Activated naive CD8-positive, alpha-beta T cell treated with anti-CD3 and anti-CD28 coated beads, Interleukin-2, amount 10 ng/mL, durations not matched to agents 7 days and 5 days (primary cell): ENCODE data around the gene CROCC. TPM values are rescaled to one million over a fixed set of nuclear protein-coding genes. Genes with fewer than 3 reads are reported as not detected.
"Not testable (repeated sequence)": the region's sequence is repeated elsewhere in the genome, so short reads cannot be mapped to it uniquely, and the experiment has no call there.

Experiments
- ATAC-seq: fragments of 150-1000 bp; cut with Tn5 transposase; one replicate; pipeline ENCODE4 v1.10.0; 2021; ENCODE audit warnings: low read depth, moderate library complexity
- POLR2A ChIA-PET: fragments of 350-600 bp; sonication (Branson Sonifier 250); formaldehyde crosslinking; loops from one replicate; lab custom pipeline; 2021; ENCODE audit warnings: antibody characterized with exemption; lab: Charles Lee
- DNase-seq: peaks from one replicate; pipeline ENCODE4 v3.0.0; 2021
- H3K27ac Mint-ChIP-seq: one replicate; pipeline ENCODE4 v1.8.0; 2022; ENCODE audit warnings: mild to moderate bottlenecking, mixed read lengths
- H3K27me3 Mint-ChIP-seq: one replicate; pipeline ENCODE4 v1.8.0; 2022; ENCODE audit warnings: mild to moderate bottlenecking, moderate library complexity, mixed read lengths
- H3K36me3 Mint-ChIP-seq: one replicate; pipeline ENCODE4 v1.8.0; 2021; ENCODE audit warnings: mild to moderate bottlenecking, mixed read lengths
- H3K4me1 Mint-ChIP-seq: one replicate; pipeline ENCODE4 v1.8.0; 2021; ENCODE audit warnings: mixed read lengths
- H3K4me3 Mint-ChIP-seq: one replicate; pipeline ENCODE4 v1.8.0; 2022; ENCODE audit warnings: mild to moderate bottlenecking, moderate library complexity, mixed read lengths
- H3K9me3 Mint-ChIP-seq: one replicate; pipeline ENCODE4 v1.8.0; 2021; ENCODE audit warnings: mixed read lengths
- total RNA-seq, 2 experiments: library from RNA; stranded (reverse); gene quantifications; one replicate each; pipeline ENCODE4 v1.2.3, GENCODE V29; 2021

CROCC gene
- total RNA-seq, 2 experiments from 2014 or later: 63.0 to 69.8 TPM

- DNase-seq, H3K4me1 Mint-ChIP-seq, H3K36me3 Mint-ChIP-seq, H3K27me3 Mint-ChIP-seq, H3K4me3 Mint-ChIP-seq, H3K9me3 Mint-ChIP-seq, POLR2A ChIA-PET, H3K27ac Mint-ChIP-seq, ATAC-seq: not testable (repeated sequence)
Measured at GRCh38 chr1:16945512-16945911, 23.8 kb downstream of the CROCC start.

GRCh38 chr1:16946185-16946584, 24.5 kb downstream of the CROCC start:
- H3K27me3 Mint-ChIP-seq, H3K4me3 Mint-ChIP-seq, POLR2A ChIA-PET, H3K27ac Mint-ChIP-seq, DNase-seq, H3K36me3 Mint-ChIP-seq, H3K4me1 Mint-ChIP-seq, H3K9me3 Mint-ChIP-seq, ATAC-seq: not testable (repeated sequence)

- no peaks in the 10 kb centered on the region for H3K9me3 Mint-ChIP-seq
- H3K4me1 Mint-ChIP-seq: no peaks in the 10 kb centered on the region
- no peaks in the 10 kb centered on the region for H3K27me3 Mint-ChIP-seq
- ATAC-seq (no peak), DNase-seq (no peak)
- H3K27ac Mint-ChIP-seq: no peak overlapping the region
- H3K4me3 Mint-ChIP-seq: no peak overlapping the region
- H3K36me3 Mint-ChIP-seq: peaks cover 2% of the 10 kb centered on the region
- POLR2A ChIA-PET: no interaction called here
Measured at GRCh38 chr1:16946646-16947045, 24.9 kb downstream of the CROCC start.

- H3K4me1 Mint-ChIP-seq, H3K9me3 Mint-ChIP-seq, H3K27me3 Mint-ChIP-seq, ATAC-seq, H3K36me3 Mint-ChIP-seq, DNase-seq, H3K4me3 Mint-ChIP-seq, H3K27ac Mint-ChIP-seq, POLR2A ChIA-PET: not testable (repeated sequence)
Measured at GRCh38 chr1:16948282-16948891, 26.7 kb downstream of the CROCC start.

GRCh38 chr1:16949026-16949425, 27.3 kb downstream of the CROCC start:
- H3K36me3 Mint-ChIP-seq, H3K9me3 Mint-ChIP-seq, DNase-seq, POLR2A ChIA-PET, H3K4me3 Mint-ChIP-seq, H3K4me1 Mint-ChIP-seq, ATAC-seq, H3K27me3 Mint-ChIP-seq, H3K27ac Mint-ChIP-seq: not testable (repeated sequence)

- H3K4me1 Mint-ChIP-seq, H3K4me3 Mint-ChIP-seq, H3K27ac Mint-ChIP-seq, ATAC-seq, H3K27me3 Mint-ChIP-seq, H3K36me3 Mint-ChIP-seq, DNase-seq, H3K9me3 Mint-ChIP-seq: not testable (repeated sequence)
- POLR2A ChIA-PET: interaction anchor here (1.4 kb wide), 1 partner anchor 47 kb away, joined by 3 read pairs; no protein-coding TSS in a partner anchor
Measured at GRCh38 chr1:16952376-16952775, 30.6 kb downstream of the CROCC start.

- Mint-ChIP-seq H3K27me3 (no peaks in the 10 kb centered on the region), H3K36me3 (no peaks in the 10 kb centered on the region), H3K27ac (no peak overlapping the region), H3K9me3 (no peaks in the 10 kb centered on the region), H3K4me3 (no peak overlapping the region), H3K4me1 (no peaks in the 10 kb centered on the region)
- ATAC-seq (no peak), DNase-seq (no peak)
- POLR2A ChIA-PET: interaction anchor here (0.6 to 0.9 kb wide), 2 partner anchors 33 to 50 kb away, joined by 3 read pairs; partner anchors contain the start of gene CROCC
Measured at GRCh38 chr1:16954579-16954978, 32.8 kb downstream of the CROCC start.

GRCh38 chr1:16955186-16955585, 33.5 kb downstream of the CROCC start:
- ATAC-seq (no peak), DNase-seq (no peak)
- Mint-ChIP-seq H3K9me3 (no peaks in the 10 kb centered on the region), H3K27ac (no peak overlapping the region), H3K27me3 (no peaks in the 10 kb centered on the region), H3K36me3 (no peaks in the 10 kb centered on the region), H3K4me1 (peaks cover under 1% of the 10 kb centered on the region), H3K4me3 (no peak overlapping the region)
- POLR2A ChIA-PET: interaction anchor here (0.9 kb wide), 1 partner anchor 50 kb away, joined by 3 read pairs; no protein-coding TSS in a partner anchor

GRCh38 chr1:16956775-16957174, 35.0 kb downstream of the CROCC start:
- Mint-ChIP-seq H3K4me1 (peaks cover 5% of the 10 kb centered on the region), H3K9me3 (no peaks in the 10 kb centered on the region), H3K36me3 (no peaks in the 10 kb centered on the region), H3K27ac (no peak overlapping the region), H3K4me3 (no peak overlapping the region), H3K27me3 (no peaks in the 10 kb centered on the region)
- ATAC-seq: no peak
- DNase-seq: no peak
- POLR2A ChIA-PET: no interaction called here

- ATAC-seq: no peak
- no peaks in the 10 kb centered on the region for H3K9me3 Mint-ChIP-seq
- peaks cover 5% of the 10 kb centered on the region for H3K4me1 Mint-ChIP-seq
- POLR2A ChIA-PET: no interaction called here
- H3K4me3 Mint-ChIP-seq: no peak overlapping the region
- no peaks in the 10 kb centered on the region for H3K27me3 Mint-ChIP-seq
- H3K27ac Mint-ChIP-seq: no peak overlapping the region
- no peak for DNase-seq
- H3K36me3 Mint-ChIP-seq: no peaks in the 10 kb centered on the region
Measured at GRCh38 chr1:16957731-16958130, 36.0 kb downstream of the CROCC start.

GRCh38 chr1:16958475-16958874, 36.7 kb downstream of the CROCC start:
- H3K27me3 Mint-ChIP-seq: no peaks in the 10 kb centered on the region
- H3K27ac Mint-ChIP-seq: no peak overlapping the region
- H3K9me3 Mint-ChIP-seq: no peaks in the 10 kb centered on the region
- no peaks in the 10 kb centered on the region for H3K36me3 Mint-ChIP-seq
- no peak overlapping the region for H3K4me3 Mint-ChIP-seq
- ATAC-seq: no peak
- POLR2A ChIA-PET: no interaction called here
- DNase-seq: no peak
- peaks cover 5% of the 10 kb centered on the region for H3K4me1 Mint-ChIP-seq

GRCh38 chr1:16960560-16961296, 39.0 kb downstream of the CROCC start:
- Mint-ChIP-seq H3K4me3 (peak overlapping the region; percentile 75), H3K4me1 (peaks cover 5% of the 10 kb centered on the region), H3K27ac (peak overlapping the region; percentile 48), H3K27me3 (no peaks in the 10 kb centered on the region), H3K36me3 (no peaks in the 10 kb centered on the region), H3K9me3 (no peaks in the 10 kb centered on the region)
- DNase-seq (peak; percentile 85), ATAC-seq (peak; percentile 81)
- POLR2A ChIA-PET: interaction anchor here (1.2 kb wide), 1 partner anchor 56 kb away, joined by 4 read pairs; no protein-coding TSS in a partner anchor

- no peaks in the 10 kb centered on the region for H3K9me3 Mint-ChIP-seq
- H3K4me1 Mint-ChIP-seq: peaks cover 5% of the 10 kb centered on the region
Measured at GRCh38 chr1:16961297-16962133, 39.8 kb downstream of the CROCC start.

More at GRCh38 chr1:16961297-16962133, 39.8 kb downstream of the CROCC start:
- DNase-seq: no peak
- H3K27ac Mint-ChIP-seq: no peak overlapping the region
- H3K36me3 Mint-ChIP-seq: peaks cover 1% of the 10 kb centered on the region
- H3K27me3 Mint-ChIP-seq: no peaks in the 10 kb centered on the region
- ATAC-seq: no peak
- peak overlapping the region; percentile 69 for H3K4me3 Mint-ChIP-seq
- POLR2A ChIA-PET: no interaction called here
